ENCODE data around the gene ACAN. TPM values are rescaled to one million over a fixed set of nuclear protein-coding genes. Genes with fewer than 3 reads are reported as not detected.

Gene ACAN
- polyA plus RNA-seq (2013, experiment 1 of 2; ENCODE audit: insufficient read length), result 18.4 TPM
- 19.9 TPM for polyA plus RNA-seq (2013, experiment 2 of 2; ENCODE audit: insufficient read length)

GRCh38 chr15:88803241-88803919 is at the start of gene ACAN:
TSS of gene ACAN (plus strand) at chr15:88803436. CDS start at chr15:88836207, 32,771 bp downstream.
- peak; percentile 6 for DNase-seq

GRCh38 chr15:88756521-88756920 is 46.7 kb upstream of the ACAN start:
- DNase-seq, result no peak

- no peak for DNase-seq
Measured at GRCh38 chr15:88756921-88757320, 46.3 kb upstream of the ACAN start.

GRCh38 chr15:88759872-88760271 is 43.4 kb upstream of the ACAN start:
- DNase-seq, result no peak

GRCh38 chr15:88764448-88764847 is 38.8 kb upstream of the ACAN start:
- no peak for DNase-seq

GRCh38 chr15:88765212-88765611 is 38.0 kb upstream of the ACAN start:
- DNase-seq, result no peak

- DNase-seq, result peak; percentile 12
Measured at GRCh38 chr15:88769161-88769971, 33.9 kb upstream of the ACAN start.

GRCh38 chr15:88775776-88776175 is 27.5 kb upstream of the ACAN start:
- DNase-seq, result no peak

- no peak for DNase-seq
Measured at GRCh38 chr15:88776646-88777045, 26.6 kb upstream of the ACAN start.

- DNase-seq, result no peak
Measured at GRCh38 chr15:88779944-88780343, 23.3 kb upstream of the ACAN start.

- no peak for DNase-seq
Measured at GRCh38 chr15:88782465-88782864, 20.8 kb upstream of the ACAN start.

- DNase-seq, result no peak
Measured at GRCh38 chr15:88785217-88785616, 18.0 kb upstream of the ACAN start.

- DNase-seq, result no peak
Measured at GRCh38 chr15:88788036-88788435, 15.2 kb upstream of the ACAN start.

GRCh38 chr15:88788816-88789215 is 14.4 kb upstream of the ACAN start:
- no peak for DNase-seq

- no peak for DNase-seq
Measured at GRCh38 chr15:88790486-88790885, 12.8 kb upstream of the ACAN start.

- DNase-seq, result no peak
Measured at GRCh38 chr15:88791637-88792036, 11.6 kb upstream of the ACAN start.

- DNase-seq, result no peak
Measured at GRCh38 chr15:88792342-88793282, 10.6 kb upstream of the ACAN start.

- no peak for DNase-seq
Measured at GRCh38 chr15:88794001-88794400, 9.2 kb upstream of the ACAN start.

- DNase-seq, result peak; percentile 11
Measured at GRCh38 chr15:88797663-88798339, 5.4 kb upstream of the ACAN start.

- no peak for DNase-seq
Measured at GRCh38 chr15:88799341-88799740, 3.9 kb upstream of the ACAN start.

- DNase-seq, result peak; percentile 49
Measured at GRCh38 chr15:88800026-88800425, 3.2 kb upstream of the ACAN start.

GRCh38 chr15:88800738-88801137 is 2.5 kb upstream of the ACAN start:
- DNase-seq, result no peak
